Measurements from ENCODE around the gene LEKR1.
"Not testable (repeated sequence)": the region's sequence is repeated elsewhere in the genome, so short reads cannot be mapped to it uniquely, and the experiment has no call there.

LEKR1 gene

GRCh38 chr3:156964577-156964976 is 138.4 kb downstream of the LEKR1 start:
- no peaks in the 10 kb centered on the region for H3K9me3 ChIP-seq (ENCODE audit: control insufficient read depth, low read depth, low read length)
- no peak overlapping the region for H3K9ac ChIP-seq (ENCODE audit: low read length)
- H3K4me3 ChIP-seq (ENCODE audit: low read length): no peak overlapping the region
- no peak overlapping the region for H3K27ac ChIP-seq (ENCODE audit: low read length)
- no peaks in the 10 kb centered on the region for H3K4me1 ChIP-seq (ENCODE audit: control insufficient read depth, low read depth, low read length)
- no peaks in the 10 kb centered on the region for H3K36me3 ChIP-seq (ENCODE audit: control insufficient read depth, low read depth, low read length)
- no peaks in the 10 kb centered on the region for H3K27me3 ChIP-seq (ENCODE audit: control insufficient read depth, insufficient read depth, low read length)

GRCh38 chr3:156966349-156966748 is 140.2 kb downstream of the LEKR1 start:
- H3K9me3 ChIP-seq (ENCODE audit: control insufficient read depth, low read depth, low read length); H3K4me1 ChIP-seq (ENCODE audit: control insufficient read depth, low read depth, low read length); H3K9ac ChIP-seq (ENCODE audit: low read length); H3K4me3 ChIP-seq (ENCODE audit: low read length); H3K36me3 ChIP-seq (ENCODE audit: control insufficient read depth, low read depth, low read length); H3K27me3 ChIP-seq (ENCODE audit: control insufficient read depth, insufficient read depth, low read length); H3K27ac ChIP-seq (ENCODE audit: low read length): not testable (repeated sequence)

DNA sequence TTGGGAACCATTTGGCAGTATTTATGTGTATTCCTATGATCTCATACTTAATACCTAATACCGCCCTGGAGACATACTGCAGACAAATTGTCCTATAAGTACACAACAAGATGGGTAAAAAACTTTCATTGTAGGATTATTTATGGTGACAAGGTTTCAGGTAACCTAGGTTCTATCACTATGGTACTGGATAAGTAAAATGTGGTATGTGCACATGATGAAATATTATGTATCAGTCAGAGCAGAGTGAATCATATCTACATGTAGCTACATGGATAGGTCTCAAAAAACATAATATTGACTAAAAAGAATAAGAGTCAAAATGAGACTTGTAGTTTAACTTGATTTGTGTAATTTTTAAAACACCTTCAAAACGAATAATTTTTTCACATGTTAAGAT is 147.8 kb downstream of the LEKR1 start:
- no peak overlapping the region for H3K9ac ChIP-seq (ENCODE audit: low read length)
- H3K27me3 ChIP-seq (ENCODE audit: control insufficient read depth, insufficient read depth, low read length): no peaks in the 10 kb centered on the region
- H3K36me3 ChIP-seq (ENCODE audit: control insufficient read depth, low read depth, low read length): no peaks in the 10 kb centered on the region
- H3K4me1 ChIP-seq (ENCODE audit: control insufficient read depth, low read depth, low read length): no peaks in the 10 kb centered on the region
- H3K4me3 ChIP-seq (ENCODE audit: low read length): no peak overlapping the region
- H3K27ac ChIP-seq (ENCODE audit: low read length): no peak overlapping the region
- no peaks in the 10 kb centered on the region for H3K9me3 ChIP-seq (ENCODE audit: control insufficient read depth, low read depth, low read length)

- no peaks in the 10 kb centered on the region for H3K27me3 ChIP-seq (ENCODE audit: control insufficient read depth, insufficient read depth, low read length)
- no peak overlapping the region for H3K27ac ChIP-seq (ENCODE audit: low read length)
- no peaks in the 10 kb centered on the region for H3K36me3 ChIP-seq (ENCODE audit: control insufficient read depth, low read depth, low read length)
- H3K9me3 ChIP-seq (ENCODE audit: control insufficient read depth, low read depth, low read length): no peaks in the 10 kb centered on the region
- H3K9ac ChIP-seq (ENCODE audit: low read length): no peak overlapping the region
- H3K4me3 ChIP-seq (ENCODE audit: low read length): no peak overlapping the region
- H3K4me1 ChIP-seq (ENCODE audit: control insufficient read depth, low read depth, low read length): no peaks in the 10 kb centered on the region
Observed at GRCh38 chr3:156974931-156975330, 148.8 kb downstream of the LEKR1 start.

DNA sequence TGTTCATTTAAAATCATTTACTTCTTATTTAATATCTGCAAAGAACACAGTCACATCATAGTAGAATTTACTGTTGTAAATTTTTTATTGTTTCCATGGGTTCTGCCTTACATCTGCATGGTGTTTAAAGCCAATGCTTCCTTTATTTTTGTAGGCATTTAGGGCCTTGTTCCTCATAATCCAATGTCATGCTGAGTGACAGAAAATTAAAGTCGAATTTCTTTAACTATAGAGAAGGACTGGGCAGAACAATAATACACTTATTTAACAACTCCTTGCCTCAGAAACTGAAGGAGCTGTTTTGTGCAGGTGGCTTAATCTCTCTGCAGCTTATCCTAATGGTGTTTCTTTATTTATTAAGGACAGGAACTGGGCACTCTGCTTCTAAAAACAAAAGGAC is 149.6 kb downstream of the LEKR1 start:
- H3K9me3 ChIP-seq (ENCODE audit: control insufficient read depth, low read depth, low read length): no peaks in the 10 kb centered on the region
- H3K4me1 ChIP-seq (ENCODE audit: control insufficient read depth, low read depth, low read length): no peaks in the 10 kb centered on the region
- H3K27ac ChIP-seq (ENCODE audit: low read length): no peak overlapping the region
- H3K36me3 ChIP-seq (ENCODE audit: control insufficient read depth, low read depth, low read length): no peaks in the 10 kb centered on the region
- no peak overlapping the region for H3K4me3 ChIP-seq (ENCODE audit: low read length)
- no peaks in the 10 kb centered on the region for H3K27me3 ChIP-seq (ENCODE audit: control insufficient read depth, insufficient read depth, low read length)
- no peak overlapping the region for H3K9ac ChIP-seq (ENCODE audit: low read length)

DNA sequence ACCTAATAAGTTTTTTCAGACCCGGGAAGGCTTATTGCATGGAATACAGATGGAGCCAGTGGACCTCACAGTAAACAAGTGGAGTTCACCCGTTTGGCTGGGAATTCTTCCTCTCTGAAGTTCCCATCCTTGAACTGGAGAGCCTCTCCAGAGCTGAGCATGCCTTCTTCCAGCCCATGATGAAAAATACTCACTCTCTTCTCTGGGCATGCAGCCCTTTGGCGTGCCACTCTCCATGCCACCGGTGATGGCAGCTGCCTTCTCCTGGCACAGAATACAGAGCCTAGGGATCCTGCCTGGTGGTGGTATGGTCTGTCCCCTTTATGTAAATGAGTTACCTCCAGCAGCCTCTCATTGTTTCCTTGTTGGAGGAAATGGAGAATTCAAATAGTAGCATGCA is 150.8 kb downstream of the LEKR1 start:
- Histone ChIP-seq H3K36me3 (ENCODE audit: control insufficient read depth, low read depth, low read length) (no peaks in the 10 kb centered on the region), H3K9ac (ENCODE audit: low read length) (no peak overlapping the region), H3K27me3 (ENCODE audit: control insufficient read depth, insufficient read depth, low read length) (no peaks in the 10 kb centered on the region), H3K4me3 (ENCODE audit: low read length) (no peak overlapping the region), H3K9me3 (ENCODE audit: control insufficient read depth, low read depth, low read length) (no peaks in the 10 kb centered on the region), H3K27ac (ENCODE audit: low read length) (no peak overlapping the region), H3K4me1 (ENCODE audit: control insufficient read depth, low read depth, low read length) (no peaks in the 10 kb centered on the region)

DNA sequence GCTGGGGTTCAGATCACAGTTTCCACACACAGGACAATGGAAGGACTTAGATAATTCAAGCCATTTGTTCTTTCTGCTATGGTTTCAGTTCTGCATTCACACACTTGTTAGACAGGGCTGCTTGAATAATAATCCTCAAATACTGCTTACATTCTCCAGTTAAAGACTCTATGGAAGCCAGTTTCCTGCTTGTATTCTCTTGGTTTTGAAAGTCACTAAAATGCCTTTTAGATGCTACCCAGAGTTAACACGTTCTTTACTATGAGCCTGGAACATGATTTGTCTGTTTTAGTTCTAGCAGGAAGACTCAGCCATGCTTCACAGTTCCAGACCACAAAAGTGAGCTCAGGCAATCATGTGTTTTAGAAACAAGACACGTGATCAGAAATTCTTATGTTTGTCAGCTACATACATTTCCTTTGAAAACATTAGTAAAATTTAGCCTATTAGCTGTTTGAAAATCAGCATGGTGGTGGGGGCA is 152.4 kb downstream of the LEKR1 start:
- H3K4me1 ChIP-seq (ENCODE audit: control insufficient read depth, low read depth, low read length): no peaks in the 10 kb centered on the region
- H3K36me3 ChIP-seq (ENCODE audit: control insufficient read depth, low read depth, low read length): no peaks in the 10 kb centered on the region
- H3K9me3 ChIP-seq (ENCODE audit: control insufficient read depth, low read depth, low read length): no peaks in the 10 kb centered on the region
- no peaks in the 10 kb centered on the region for H3K27me3 ChIP-seq (ENCODE audit: control insufficient read depth, insufficient read depth, low read length)
- no peak overlapping the region for H3K4me3 ChIP-seq (ENCODE audit: low read length)
- no peak overlapping the region for H3K9ac ChIP-seq (ENCODE audit: low read length)
- no peak overlapping the region for H3K27ac ChIP-seq (ENCODE audit: low read length)

DNA sequence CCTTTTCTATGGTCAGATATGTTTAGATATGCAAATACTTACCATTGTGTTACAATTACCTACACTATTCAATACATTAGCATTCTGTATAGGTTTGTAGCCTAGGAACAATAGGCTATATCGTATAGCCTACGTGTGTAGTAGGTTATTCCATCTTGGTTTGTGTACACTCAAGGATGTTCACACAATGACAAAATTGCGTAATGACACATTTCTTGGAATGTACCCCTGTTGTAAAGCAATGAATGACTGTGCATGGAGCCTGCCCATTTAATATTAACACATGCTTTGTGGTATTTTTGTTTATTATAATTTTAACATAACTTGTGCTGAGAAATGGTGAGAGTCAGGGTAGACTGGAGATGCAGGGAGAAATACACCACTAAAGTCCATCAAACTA is 154.9 kb downstream of the LEKR1 start:
- Histone ChIP-seq H3K9me3 (ENCODE audit: control insufficient read depth, low read depth, low read length) (no peaks in the 10 kb centered on the region), H3K36me3 (ENCODE audit: control insufficient read depth, low read depth, low read length) (no peaks in the 10 kb centered on the region), H3K4me3 (ENCODE audit: low read length) (no peak overlapping the region), H3K9ac (ENCODE audit: low read length) (no peak overlapping the region), H3K27ac (ENCODE audit: low read length) (no peak overlapping the region), H3K27me3 (ENCODE audit: control insufficient read depth, insufficient read depth, low read length) (no peaks in the 10 kb centered on the region), H3K4me1 (ENCODE audit: control insufficient read depth, low read depth, low read length) (no peaks in the 10 kb centered on the region)

DNA sequence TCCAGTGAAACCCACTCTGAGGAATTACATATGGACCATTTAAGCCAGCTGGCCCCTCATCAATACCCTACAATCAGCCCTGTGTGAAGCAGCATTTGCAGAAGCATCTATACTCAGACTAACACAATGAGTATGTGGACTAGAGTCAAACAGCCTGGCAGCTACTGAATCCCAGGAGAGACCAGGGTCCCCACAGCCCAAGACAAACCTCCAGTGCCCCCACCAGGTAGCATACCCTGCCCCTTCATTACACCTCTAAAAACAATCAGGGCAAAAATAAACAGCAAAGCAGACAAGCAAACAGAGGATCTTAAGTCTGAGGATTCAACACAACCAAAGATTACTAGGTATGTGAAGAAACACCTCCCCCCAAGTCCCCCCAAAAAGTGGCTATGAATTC is 157.4 kb downstream of the LEKR1 start:
- Histone ChIP-seq H3K4me1 (ENCODE audit: control insufficient read depth, low read depth, low read length) (peaks cover 4% of the 10 kb centered on the region), H3K27ac (ENCODE audit: low read length) (no peak overlapping the region), H3K27me3 (ENCODE audit: control insufficient read depth, insufficient read depth, low read length) (no peaks in the 10 kb centered on the region), H3K9me3 (ENCODE audit: control insufficient read depth, low read depth, low read length) (no peaks in the 10 kb centered on the region), H3K4me3 (ENCODE audit: low read length) (no peak overlapping the region), H3K9ac (ENCODE audit: low read length) (no peak overlapping the region), H3K36me3 (ENCODE audit: control insufficient read depth, low read depth, low read length) (no peaks in the 10 kb centered on the region)

DNA sequence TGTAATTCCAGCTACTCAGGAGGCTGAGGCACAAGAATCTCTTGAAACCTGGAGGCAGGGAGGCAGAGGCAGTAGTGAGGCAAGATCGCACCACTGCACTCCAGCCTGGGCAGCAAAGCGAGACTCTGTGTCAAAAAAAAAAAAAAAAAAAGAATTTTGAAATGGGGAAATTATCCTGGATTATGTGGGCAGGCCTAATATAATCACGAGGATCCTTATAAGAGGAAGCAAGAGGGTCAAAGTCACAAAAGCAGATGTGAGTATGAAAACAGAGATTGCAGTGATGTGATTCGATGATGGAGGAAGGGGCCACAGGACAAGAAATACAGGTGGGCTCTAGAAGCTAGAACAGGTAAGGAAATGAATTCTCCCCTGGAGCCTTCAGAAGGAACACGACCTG is 159.6 kb downstream of the LEKR1 start:
- Histone ChIP-seq H3K27me3 (ENCODE audit: control insufficient read depth, insufficient read depth, low read length) (no peaks in the 10 kb centered on the region), H3K9ac (ENCODE audit: low read length) (no peak overlapping the region), H3K9me3 (ENCODE audit: control insufficient read depth, low read depth, low read length) (no peaks in the 10 kb centered on the region), H3K4me3 (ENCODE audit: low read length) (no peak overlapping the region), H3K4me1 (ENCODE audit: control insufficient read depth, low read depth, low read length) (peaks cover 4% of the 10 kb centered on the region), H3K27ac (ENCODE audit: low read length) (no peak overlapping the region), H3K36me3 (ENCODE audit: control insufficient read depth, low read depth, low read length) (no peaks in the 10 kb centered on the region)

DNA sequence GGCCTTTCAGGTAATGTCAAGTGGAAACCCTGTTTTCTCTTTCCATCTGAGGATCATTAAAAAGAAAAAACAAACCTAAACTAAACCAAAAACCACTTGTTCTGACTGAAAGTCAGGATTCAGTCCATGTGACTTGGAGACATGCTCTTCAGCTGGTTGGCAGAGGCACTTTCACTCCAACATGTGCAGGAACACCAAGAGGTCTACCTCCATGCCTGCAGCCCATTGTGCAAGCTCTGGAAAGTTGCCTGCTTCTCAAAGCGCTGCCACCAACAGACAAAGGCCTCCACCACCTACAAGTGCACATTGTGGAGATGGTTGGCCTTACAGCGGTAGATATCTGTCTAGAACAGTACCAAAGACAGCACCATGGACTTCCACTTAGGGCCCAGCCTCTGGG is 161.8 kb downstream of the LEKR1 start:
- Histone ChIP-seq H3K27ac (ENCODE audit: low read length) (no peak overlapping the region), H3K4me3 (ENCODE audit: low read length) (no peak overlapping the region), H3K9me3 (ENCODE audit: control insufficient read depth, low read depth, low read length) (no peaks in the 10 kb centered on the region), H3K9ac (ENCODE audit: low read length) (no peak overlapping the region), H3K27me3 (ENCODE audit: control insufficient read depth, insufficient read depth, low read length) (no peaks in the 10 kb centered on the region), H3K4me1 (ENCODE audit: control insufficient read depth, low read depth, low read length) (peaks cover 4% of the 10 kb centered on the region), H3K36me3 (ENCODE audit: control insufficient read depth, low read depth, low read length) (no peaks in the 10 kb centered on the region)

DNA sequence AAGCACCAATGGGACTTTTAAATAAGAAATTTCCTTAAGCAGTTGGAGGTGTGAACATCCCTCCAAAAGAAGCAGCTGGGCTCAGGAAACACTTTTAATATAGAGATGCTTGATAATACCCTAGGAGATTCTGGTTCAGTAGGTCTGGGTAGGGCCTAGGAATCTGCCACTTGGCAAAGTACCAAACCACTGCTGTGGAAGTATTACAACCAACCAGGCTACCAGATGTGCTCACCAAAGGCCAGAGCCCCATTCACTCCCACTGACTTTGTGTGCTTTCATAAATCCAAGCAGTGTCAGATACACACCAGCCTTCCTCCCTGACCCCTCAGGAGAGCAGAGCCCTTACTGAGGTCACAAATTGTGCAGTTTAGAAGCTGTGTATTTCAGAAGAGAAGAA is 171.2 kb downstream of the LEKR1 start:
- H3K4me3 ChIP-seq (ENCODE audit: low read length): no peak overlapping the region
- no peak overlapping the region for H3K27ac ChIP-seq (ENCODE audit: low read length)
- no peaks in the 10 kb centered on the region for H3K36me3 ChIP-seq (ENCODE audit: control insufficient read depth, low read depth, low read length)
- no peaks in the 10 kb centered on the region for H3K9me3 ChIP-seq (ENCODE audit: control insufficient read depth, low read depth, low read length)
- no peak overlapping the region for H3K9ac ChIP-seq (ENCODE audit: low read length)
- H3K27me3 ChIP-seq (ENCODE audit: control insufficient read depth, insufficient read depth, low read length): no peaks in the 10 kb centered on the region
- no peaks in the 10 kb centered on the region for H3K4me1 ChIP-seq (ENCODE audit: control insufficient read depth, low read depth, low read length)
